D721Med (cell line): ENCODE measurements around the gene TSPAN32.

Source experiments
- DNase-seq: peaks from one replicate; pipeline ENCODE4 v3.0.0; 2011; ENCODE audit warnings: low spot score; ENCODE audit not compliant: insufficient read length
- FAIRE-seq: peaks from 2 replicates; lab custom pipeline; 2011; peaks lifted over from hg19 to GRCh38; lab: Jason Lieb, UNC
- TF ChIP-seq, protein P1 (sequence below): IDR thresholded peaks from 2 replicates; pipeline ENCODE4 v1.5.1; 2012; ENCODE audit warnings: mild to moderate bottlenecking, control low read depth; ENCODE audit not compliant: insufficient read depth; ENCODE audit errors: missing control alignments

Gene TSPAN32

DNA sequence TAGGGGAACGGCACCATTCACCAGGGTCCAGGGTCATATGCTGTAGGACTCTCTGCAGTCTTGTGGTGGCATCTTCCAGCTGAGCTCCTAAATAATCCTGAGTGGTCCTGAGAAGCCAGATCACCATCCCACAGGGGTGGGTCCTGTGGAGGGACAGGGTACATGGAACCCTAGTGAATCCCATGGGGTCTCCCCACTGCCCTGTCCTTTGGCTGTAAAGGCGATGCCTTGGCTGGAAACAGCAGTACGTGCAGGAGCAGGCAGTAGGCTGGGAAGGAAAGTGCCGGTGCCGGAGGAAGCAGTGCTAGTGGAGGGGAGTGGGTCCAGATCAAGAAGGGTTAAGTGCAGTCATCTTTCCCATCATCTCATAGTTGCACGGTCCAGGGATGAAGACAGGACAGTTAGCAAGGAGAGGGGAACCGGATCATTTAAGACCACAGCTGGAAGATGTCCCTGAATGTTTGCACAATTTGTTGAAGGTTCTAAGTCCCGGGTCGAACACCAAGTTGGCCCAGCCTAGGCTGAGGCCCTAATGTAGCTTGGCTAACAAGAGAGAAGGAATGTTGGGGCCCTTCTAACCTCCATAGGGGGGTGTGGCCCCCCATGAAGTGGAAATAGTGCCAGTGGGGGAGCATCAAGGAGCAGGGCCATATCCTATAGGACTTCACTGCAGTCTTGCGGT is 18.1 kb downstream of the TSPAN32 start:
- no peak for FAIRE-seq
- TF ChIP-seq, protein P1, sequence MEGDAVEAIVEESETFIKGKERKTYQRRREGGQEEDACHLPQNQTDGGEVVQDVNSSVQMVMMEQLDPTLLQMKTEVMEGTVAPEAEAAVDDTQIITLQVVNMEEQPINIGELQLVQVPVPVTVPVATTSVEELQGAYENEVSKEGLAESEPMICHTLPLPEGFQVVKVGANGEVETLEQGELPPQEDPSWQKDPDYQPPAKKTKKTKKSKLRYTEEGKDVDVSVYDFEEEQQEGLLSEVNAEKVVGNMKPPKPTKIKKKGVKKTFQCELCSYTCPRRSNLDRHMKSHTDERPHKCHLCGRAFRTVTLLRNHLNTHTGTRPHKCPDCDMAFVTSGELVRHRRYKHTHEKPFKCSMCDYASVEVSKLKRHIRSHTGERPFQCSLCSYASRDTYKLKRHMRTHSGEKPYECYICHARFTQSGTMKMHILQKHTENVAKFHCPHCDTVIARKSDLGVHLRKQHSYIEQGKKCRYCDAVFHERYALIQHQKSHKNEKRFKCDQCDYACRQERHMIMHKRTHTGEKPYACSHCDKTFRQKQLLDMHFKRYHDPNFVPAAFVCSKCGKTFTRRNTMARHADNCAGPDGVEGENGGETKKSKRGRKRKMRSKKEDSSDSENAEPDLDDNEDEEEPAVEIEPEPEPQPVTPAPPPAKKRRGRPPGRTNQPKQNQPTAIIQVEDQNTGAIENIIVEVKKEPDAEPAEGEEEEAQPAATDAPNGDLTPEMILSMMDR, result no peak
- DNase-seq, result no peak

DNA sequence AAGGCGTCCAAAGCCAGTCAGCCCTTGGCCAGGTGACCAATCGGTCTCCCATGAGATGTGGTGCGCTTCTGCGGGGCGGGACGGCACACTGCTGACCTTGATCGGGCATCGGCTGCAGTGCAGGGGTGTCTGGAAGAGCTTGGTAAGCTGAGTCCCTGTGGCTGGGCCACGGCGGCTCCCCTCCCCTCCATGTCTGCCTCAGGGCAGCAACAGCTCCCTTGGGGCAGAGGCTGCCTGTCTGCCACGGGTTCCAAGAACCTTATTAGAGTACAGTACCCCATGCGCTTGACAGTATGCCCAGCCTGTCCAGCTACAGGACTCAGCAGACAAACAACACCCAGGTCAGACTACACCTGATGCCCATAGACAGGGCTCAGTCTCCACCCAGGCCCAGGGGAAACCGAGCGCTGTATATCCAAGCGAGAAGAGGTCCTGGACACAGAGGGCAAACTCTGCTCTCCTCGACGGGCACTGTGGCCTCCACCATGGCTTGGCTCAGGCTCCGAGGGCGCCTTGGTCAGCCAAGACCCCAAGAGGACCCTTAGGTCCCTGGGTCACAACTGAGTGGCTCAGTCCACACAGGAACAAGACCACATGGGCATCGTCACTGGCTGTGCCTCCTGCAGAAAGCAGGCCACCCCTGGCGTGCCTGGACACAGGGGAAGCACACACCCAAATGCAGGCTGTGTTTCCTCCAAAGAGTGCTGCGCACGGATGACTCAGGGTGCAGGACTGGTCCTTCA is 18.9 kb downstream of the TSPAN32 start:
- no peak for FAIRE-seq
- TF ChIP-seq, protein P1, result no peak
- no peak for DNase-seq

DNA sequence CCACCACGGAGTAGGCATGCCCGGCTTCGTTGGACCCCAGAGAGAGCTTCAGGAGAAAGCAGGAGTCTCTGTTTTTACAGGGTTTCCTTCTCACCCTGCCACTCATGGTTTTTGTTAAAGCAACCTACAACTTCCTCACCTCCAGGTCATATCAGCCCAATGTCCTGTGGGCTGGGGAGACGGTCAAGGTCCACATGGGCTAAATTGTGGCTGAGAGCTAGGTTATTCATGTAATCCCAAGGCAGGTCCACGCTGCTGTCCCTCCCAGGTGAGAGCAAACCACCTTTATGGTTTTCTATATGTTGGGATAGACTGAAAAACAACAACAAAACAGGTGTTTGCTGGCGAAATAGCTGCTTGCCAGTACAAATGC is 19.5 kb downstream of the TSPAN32 start:
- no peak for DNase-seq
- TF ChIP-seq, protein P1, result no peak
- no peak for FAIRE-seq

DNA sequence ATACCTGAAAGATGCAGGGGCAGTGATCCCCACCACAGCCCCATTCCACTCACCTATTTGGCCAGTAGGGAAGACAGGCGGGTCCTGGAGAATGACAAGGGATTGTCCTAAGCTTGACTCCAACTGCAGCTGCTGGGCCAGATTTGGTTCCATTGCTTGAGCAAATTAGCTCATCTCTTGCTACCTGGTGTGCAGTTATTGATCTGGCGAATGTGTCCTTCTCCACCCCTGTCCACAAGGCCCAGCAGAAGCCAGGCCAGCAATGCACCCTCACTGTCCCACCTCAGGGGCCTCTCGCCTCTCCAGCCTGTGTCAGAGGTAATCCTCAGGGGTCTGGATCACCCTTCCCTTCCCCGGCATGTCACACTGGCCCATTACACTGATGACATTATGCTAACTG is 23.3 kb downstream of the TSPAN32 start:
- FAIRE-seq (no peak), DNase-seq (no peak)

DNA sequence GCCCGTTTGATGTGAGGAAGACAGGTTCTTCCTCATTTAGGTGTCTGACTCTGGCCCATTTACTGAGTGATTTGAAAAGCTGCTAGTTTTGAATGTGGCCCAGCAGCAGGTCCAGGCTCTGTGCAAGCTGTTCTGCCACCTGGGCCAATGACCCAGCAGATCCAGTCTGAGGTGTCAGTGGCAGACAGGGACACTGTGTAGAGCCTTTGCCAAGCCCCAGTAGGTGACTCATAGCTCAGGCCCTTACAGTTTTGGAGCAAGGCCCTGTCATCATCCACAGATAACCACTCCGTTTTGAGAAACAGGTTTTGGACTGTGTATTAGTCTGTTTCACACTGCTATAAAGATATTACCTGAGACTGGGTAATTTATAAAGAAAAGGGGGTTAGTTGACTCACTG is 23.9 kb downstream of the TSPAN32 start:
- DNase-seq, result no peak
- no peak for FAIRE-seq
- TF ChIP-seq, protein P1, result no peak

More for the DNA sequence above, 23.3 kb downstream of the TSPAN32 start:
- TF ChIP-seq, protein P1, result no peak

DNA sequence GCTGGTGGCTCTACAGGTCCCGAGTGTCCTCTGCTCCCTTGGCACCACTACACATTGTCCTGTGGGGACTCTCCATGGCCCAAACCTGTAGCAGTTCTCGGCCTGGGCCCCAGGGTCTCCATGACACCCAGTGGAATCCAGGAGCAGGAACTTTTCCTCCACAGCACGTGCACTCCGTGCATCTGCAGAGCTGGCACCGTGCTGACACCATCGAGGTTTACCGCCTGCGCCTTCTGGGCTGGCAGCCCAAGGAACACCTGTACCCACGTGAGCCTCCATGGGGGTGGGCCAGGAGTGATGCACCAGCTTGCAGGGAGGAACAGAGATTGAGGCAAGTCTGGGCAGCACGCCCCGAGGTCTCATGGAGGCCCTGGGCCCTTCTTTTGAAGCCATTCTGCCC is 25.2 kb downstream of the TSPAN32 start:
- TF ChIP-seq, protein P1, result no peak
- FAIRE-seq, result no peak

DNA sequence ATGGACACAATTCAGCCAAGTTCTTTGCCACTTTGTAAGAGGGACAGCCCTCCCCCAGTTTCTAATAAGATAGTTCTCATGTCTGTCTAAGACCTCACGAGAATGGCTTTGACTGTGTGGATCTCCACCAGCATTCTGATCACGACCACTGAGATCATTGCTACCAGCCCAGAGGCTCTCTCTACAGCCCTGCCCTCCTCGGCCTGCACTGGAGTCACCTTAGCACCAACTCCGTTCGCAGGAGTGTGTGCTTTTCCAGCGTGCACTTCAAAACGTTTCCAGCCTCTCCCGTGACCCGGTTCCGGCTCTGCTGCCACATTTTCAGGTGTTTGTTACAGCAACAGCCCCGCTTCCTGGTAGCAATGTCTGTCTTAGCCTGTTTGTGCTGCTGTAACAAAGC is 26.2 kb downstream of the TSPAN32 start:
- DNase-seq, result no peak
- TF ChIP-seq, protein P1, result no peak
- no peak for FAIRE-seq

More for the DNA sequence above, 25.2 kb downstream of the TSPAN32 start:
- no peak for DNase-seq
